DMS153 (cell line): ENCODE measurements around the gene TRIM10.
"Not testable (repeated sequence)": the region's sequence is repeated elsewhere in the genome, so short reads cannot be mapped to it uniquely, and the experiment has no call there.

Experiments used
- DNase-seq: peaks from one replicate; lab custom pipeline; 2025; lab: John Stamatoyannopoulos, UW

The TRIM10 gene

GRCh38 chr6:30127238-30128093 lies 33.5 kb downstream of the TRIM10 start:
- DNase-seq, result no peak

GRCh38 chr6:30122515-30122914 lies 38.5 kb downstream of the TRIM10 start:
- DNase-seq, result no peak

GRCh38 chr6:30121446-30122366 lies 39.3 kb downstream of the TRIM10 start:
- DNase-seq, result no peak

GRCh38 chr6:30118691-30119090 lies 42.3 kb downstream of the TRIM10 start:
- DNase-seq, result not testable (repeated sequence)

DNA sequence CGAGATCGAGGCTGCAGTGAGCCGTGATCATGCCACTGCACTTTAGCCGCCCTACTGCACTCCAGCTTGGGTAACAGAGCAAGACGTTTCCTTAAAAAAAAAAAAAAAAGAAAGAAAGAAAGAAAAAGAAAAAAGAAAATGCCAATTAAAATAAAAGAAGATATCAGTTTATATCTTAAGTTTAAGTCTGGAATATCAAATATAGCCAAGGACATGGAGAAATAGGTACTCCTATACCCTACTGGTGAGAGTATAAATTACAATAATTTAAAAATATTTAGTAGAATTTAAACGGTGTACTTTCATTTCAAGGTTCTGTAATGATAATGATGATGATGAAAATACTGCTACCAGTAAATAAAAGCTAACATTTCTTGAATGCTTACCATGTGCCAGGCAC lies 44.3 kb downstream of the TRIM10 start:
- DNase-seq, result no peak

- DNase-seq, result no peak
Measured at GRCh38 chr6:30113841-30114240, 47.2 kb downstream of the TRIM10 start.

DNA sequence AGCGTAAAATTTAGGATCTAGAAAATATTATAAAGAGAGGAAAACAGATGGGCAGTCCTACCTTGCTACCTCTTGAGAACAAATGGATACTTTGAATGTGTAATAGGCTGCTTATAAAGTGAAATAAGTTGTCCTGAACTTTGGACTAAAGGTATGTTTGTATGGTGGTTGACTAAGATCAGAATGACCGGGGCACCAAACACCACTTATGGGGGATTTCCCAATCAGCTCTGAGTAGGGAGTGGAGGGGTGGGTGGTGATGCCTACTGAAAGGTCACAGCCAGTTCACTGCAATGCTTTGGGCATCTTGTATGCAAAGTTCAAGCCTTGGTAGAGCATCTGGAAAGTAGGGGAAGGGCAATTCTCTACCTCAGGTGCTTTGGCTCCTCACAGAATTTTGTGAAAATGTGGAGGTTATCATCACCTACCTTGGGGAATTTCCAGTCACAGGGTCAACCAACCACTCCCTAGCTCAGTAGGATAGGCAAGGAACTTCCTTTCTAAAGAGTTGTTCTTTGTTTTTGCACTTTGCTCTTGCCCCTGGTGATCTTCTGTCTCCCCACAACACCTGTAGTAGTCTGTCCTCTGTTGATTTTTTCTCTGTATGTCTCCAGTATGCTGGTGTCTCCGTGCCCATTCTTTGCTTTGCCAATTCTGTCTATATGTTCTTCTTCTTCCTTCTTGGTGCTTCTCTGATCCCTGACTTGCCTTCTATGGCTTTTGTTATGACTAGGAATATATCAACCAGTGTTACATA lies 47.8 kb downstream of the TRIM10 start, which contains the start of gene TRIM31:
Gene TRIM31 (minus strand): TSS at position 88 of the 757 bp plus-strand sequence. CDS start 285 bp downstream, outside the sequence.
- DNase-seq, result no peak

- no peak for DNase-seq
Measured at GRCh38 chr6:30112402-30112994, 48.5 kb downstream of the TRIM10 start.

- no peak for DNase-seq
Measured at GRCh38 chr6:30111266-30111856, 49.6 kb downstream of the TRIM10 start.

- DNase-seq, result no peak
Measured at GRCh38 chr6:30104661-30105060, 56.4 kb downstream of the TRIM10 start.

- DNase-seq, result no peak
Measured at GRCh38 chr6:30103872-30104179, 57.2 kb downstream of the TRIM10 start.

- peak; percentile 51 for DNase-seq
Measured at GRCh38 chr6:30102970-30103871, 57.8 kb downstream of the TRIM10 start.

DNA sequence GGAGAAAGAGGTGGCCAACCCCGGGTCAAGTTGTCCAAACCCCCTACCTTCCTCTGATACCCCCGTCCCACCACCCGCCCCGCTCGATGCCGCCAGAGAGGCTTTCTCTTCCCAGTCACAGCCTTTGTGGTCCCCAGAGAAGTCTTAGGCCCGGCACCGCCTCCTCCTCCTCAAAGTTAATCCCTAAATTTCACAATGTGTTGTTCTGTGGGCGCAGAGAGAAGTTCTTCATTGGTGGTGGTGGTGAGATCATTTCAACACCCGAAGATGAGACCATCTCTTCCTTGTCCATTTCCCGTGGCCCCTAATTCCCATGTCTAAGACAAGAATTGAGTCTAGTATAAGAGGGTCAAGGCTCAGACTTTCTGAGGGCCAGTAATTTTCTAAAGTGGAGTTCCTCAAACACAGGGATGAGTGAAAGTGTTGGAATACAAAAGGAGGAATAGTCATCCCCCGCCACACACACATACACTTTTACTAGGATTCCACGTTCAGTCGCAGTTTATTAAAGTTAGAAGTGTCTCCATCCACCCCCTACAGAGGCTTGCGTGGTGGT lies 58.5 kb downstream of the TRIM10 start:
- no peak for DNase-seq
